ENCODE measurements around the gene CR1. TPM values are rescaled to one million over a fixed set of nuclear protein-coding genes. Genes with fewer than 3 reads are reported as not detected.
"Not testable (repeated sequence)": the region's sequence is repeated elsewhere in the genome, so short reads cannot be mapped to it uniquely, and the experiment has no call there.

The CR1 gene
- total RNA-seq, 1 experiment from 2014 or later: not detected

GRCh38 chr1:207581496-207582153 lies 85.7 kb downstream of the CR1 start:
- no peak for DNase-seq (ENCODE audit: low spot score)

GRCh38 chr1:207589506-207589905 lies 93.5 kb downstream of the CR1 start:
- not testable (repeated sequence) for DNase-seq (ENCODE audit: low spot score)

GRCh38 chr1:207591205-207591604 lies 95.2 kb downstream of the CR1 start:
- DNase-seq (ENCODE audit: low spot score): not testable (repeated sequence)

GRCh38 chr1:207594095-207594494 lies 98.1 kb downstream of the CR1 start:
- DNase-seq (ENCODE audit: low spot score): not testable (repeated sequence)

GRCh38 chr1:207603777-207604176 lies 107.8 kb downstream of the CR1 start:
- DNase-seq (ENCODE audit: low spot score): peak; percentile 36

- no peak for DNase-seq (ENCODE audit: low spot score)
Measured at GRCh38 chr1:207605444-207606361, 109.7 kb downstream of the CR1 start.

GRCh38 chr1:207606362-207606755 lies 110.4 kb downstream of the CR1 start:
- DNase-seq (ENCODE audit: low spot score): no peak

GRCh38 chr1:207612762-207613161 lies 116.8 kb downstream of the CR1 start:
- DNase-seq (ENCODE audit: low spot score): no peak

- DNase-seq (ENCODE audit: low spot score): peak; percentile 57
Measured at GRCh38 chr1:207619871-207620542, 124.0 kb downstream of the CR1 start.

GRCh38 chr1:207620543-207620893 lies 124.6 kb downstream of the CR1 start:
- no peak for DNase-seq (ENCODE audit: low spot score)

- not testable (repeated sequence) for DNase-seq (ENCODE audit: low spot score)
Measured at GRCh38 chr1:207625504-207626071, 129.6 kb downstream of the CR1 start.

- no peak for DNase-seq (ENCODE audit: low spot score)
Measured at GRCh38 chr1:207626972-207627337, 131.0 kb downstream of the CR1 start.

GRCh38 chr1:207627496-207627895 lies 131.5 kb downstream of the CR1 start:
- no peak for DNase-seq (ENCODE audit: low spot score)

GRCh38 chr1:207628776-207629175 lies 132.8 kb downstream of the CR1 start:
- no peak for DNase-seq (ENCODE audit: low spot score)

- no peak for DNase-seq (ENCODE audit: low spot score)
Measured at GRCh38 chr1:207631137-207631536, 135.2 kb downstream of the CR1 start.

GRCh38 chr1:207633226-207633625 lies 137.3 kb downstream of the CR1 start:
- no peak for DNase-seq (ENCODE audit: low spot score)

GRCh38 chr1:207633699-207634289 lies 137.8 kb downstream of the CR1 start:
- not testable (repeated sequence) for DNase-seq (ENCODE audit: low spot score)

GRCh38 chr1:207634293-207634692 lies 138.3 kb downstream of the CR1 start:
- DNase-seq (ENCODE audit: low spot score): not testable (repeated sequence)

GRCh38 chr1:207635569-207636186 lies 139.7 kb downstream of the CR1 start:
- DNase-seq (ENCODE audit: low spot score): not testable (repeated sequence)

GRCh38 chr1:207638487-207639145 lies 142.7 kb downstream of the CR1 start:
- DNase-seq (ENCODE audit: low spot score): not testable (repeated sequence)

- not testable (repeated sequence) for DNase-seq (ENCODE audit: low spot score)
Measured at GRCh38 chr1:207639362-207639761, 143.4 kb downstream of the CR1 start.

All from H4 (cell line).